Measurements from ENCODE around the gene MELTF.
"Not testable (repeated sequence)": the region's sequence is repeated elsewhere in the genome, so short reads cannot be mapped to it uniquely, and the experiment has no call there.

MELTF gene

GRCh38 chr3:197029511-197030167 is at the start of gene MELTF:
MELTF (minus strand) TSS chr3:197029817; CDS start chr3:197029702, 115 bp downstream.
- no peaks in the 10 kb centered on the region for H3K9me3 ChIP-seq (ENCODE audit: control insufficient read depth, insufficient read depth, low read length)
- WGBS (ENCODE audit: insufficient coverage, insufficient read length): no CpG with 5 or more reads among the region's 60 CpGs
- 0 out of 2 replicates have a peak, but pooled peaks cover 1% of the 10 kb centered on the region for H3K4me1 ChIP-seq (ENCODE audit: control insufficient read depth, insufficient read depth, low read length)
- no peaks in the 10 kb centered on the region; the same call in 1 of the 2 replicates for H3K27me3 ChIP-seq (ENCODE audit: control insufficient read depth, insufficient read depth, low read length)
- peak within 1 kb of the TSS; percentile 43; the same call in 1 of the 2 replicates for H3K4me3 ChIP-seq (ENCODE audit: low read length)
- H3K36me3 ChIP-seq (ENCODE audit: control insufficient read depth, insufficient read depth, low read length): no peaks in the 10 kb centered on the region
- no peak for DNase-seq (ENCODE audit: low read depth, low spot score)
- no peak within 1 kb of the TSS for H3K27ac ChIP-seq (ENCODE audit: low read length)

DNA sequence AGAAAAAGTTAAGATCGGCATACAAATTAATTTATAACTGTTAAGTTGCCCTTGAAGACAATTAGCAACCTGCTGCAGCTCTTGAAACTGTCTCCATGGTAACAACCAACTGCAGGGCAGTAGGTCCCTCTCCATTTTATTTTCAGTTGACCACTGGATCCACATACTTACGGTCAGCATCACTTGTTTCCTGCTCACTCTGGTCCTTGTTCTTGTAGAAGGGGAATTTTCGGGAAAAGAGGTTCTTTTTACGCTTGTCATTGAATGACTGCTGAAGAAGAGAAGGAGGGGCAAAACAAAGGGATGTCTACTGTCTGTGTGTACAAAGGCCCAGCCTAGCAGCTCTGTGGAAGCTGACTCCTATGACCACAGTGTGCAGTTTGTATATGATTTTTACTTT is 46.8 kb upstream of the MELTF start:
- H3K36me3 ChIP-seq (ENCODE audit: control insufficient read depth, insufficient read depth, low read length): no peaks in the 10 kb centered on the region
- H3K4me3 ChIP-seq (ENCODE audit: low read length): no peak overlapping the region
- DNase-seq (ENCODE audit: low read depth, low spot score): no peak
- no peaks in the 10 kb centered on the region for H3K27me3 ChIP-seq (ENCODE audit: control insufficient read depth, insufficient read depth, low read length)
- no peak overlapping the region for H3K27ac ChIP-seq (ENCODE audit: low read length)
- no CpG with 5 or more reads among the region's 4 CpGs for WGBS (ENCODE audit: insufficient coverage, insufficient read length)
- H3K9me3 ChIP-seq (ENCODE audit: control insufficient read depth, insufficient read depth, low read length): no peaks in the 10 kb centered on the region
- no peaks in the 10 kb centered on the region for H3K4me1 ChIP-seq (ENCODE audit: control insufficient read depth, insufficient read depth, low read length)

- no CpG with 5 or more reads among the region's 1 CpG for WGBS (ENCODE audit: insufficient coverage, insufficient read length)
- Histone ChIP-seq H3K36me3 (ENCODE audit: control insufficient read depth, insufficient read depth, low read length) (no peaks in the 10 kb centered on the region), H3K27me3 (ENCODE audit: control insufficient read depth, insufficient read depth, low read length) (no peaks in the 10 kb centered on the region)
Measured at GRCh38 chr3:197068077-197068476, 38.5 kb upstream of the MELTF start.

GRCh38 chr3:197064771-197065170 is 35.2 kb upstream of the MELTF start:
- Histone ChIP-seq H3K36me3 (ENCODE audit: control insufficient read depth, insufficient read depth, low read length) (no peaks in the 10 kb centered on the region), H3K4me3 (ENCODE audit: low read length) (no peak overlapping the region), H3K9me3 (ENCODE audit: control insufficient read depth, insufficient read depth, low read length) (no peaks in the 10 kb centered on the region), H3K27ac (ENCODE audit: low read length) (no peak overlapping the region), H3K27me3 (ENCODE audit: control insufficient read depth, insufficient read depth, low read length) (no peaks in the 10 kb centered on the region), H3K4me1 (ENCODE audit: control insufficient read depth, insufficient read depth, low read length) (no peaks in the 10 kb centered on the region)
- no peak for DNase-seq (ENCODE audit: low read depth, low spot score)
- WGBS (ENCODE audit: insufficient coverage, insufficient read length): no CpG with 5 or more reads among the region's 1 CpG

More at GRCh38 chr3:197068077-197068476, 38.5 kb upstream of the MELTF start:
- no peaks in the 10 kb centered on the region for H3K9me3 ChIP-seq (ENCODE audit: control insufficient read depth, insufficient read depth, low read length)
- no peak overlapping the region for H3K27ac ChIP-seq (ENCODE audit: low read length)
- no peak overlapping the region for H3K4me3 ChIP-seq (ENCODE audit: low read length)
- no peaks in the 10 kb centered on the region for H3K4me1 ChIP-seq (ENCODE audit: control insufficient read depth, insufficient read depth, low read length)
- no peak for DNase-seq (ENCODE audit: low read depth, low spot score)

GRCh38 chr3:197062446-197062845 is 32.8 kb upstream of the MELTF start:
- no CpG with 5 or more reads among the region's 4 CpGs for WGBS (ENCODE audit: insufficient coverage, insufficient read length)
- Histone ChIP-seq H3K4me1 (ENCODE audit: control insufficient read depth, insufficient read depth, low read length) (no peaks in the 10 kb centered on the region), H3K4me3 (ENCODE audit: low read length) (no peak overlapping the region), H3K9me3 (ENCODE audit: control insufficient read depth, insufficient read depth, low read length) (no peaks in the 10 kb centered on the region), H3K27ac (ENCODE audit: low read length) (no peak overlapping the region), H3K27me3 (ENCODE audit: control insufficient read depth, insufficient read depth, low read length) (no peaks in the 10 kb centered on the region), H3K36me3 (ENCODE audit: control insufficient read depth, insufficient read depth, low read length) (no peaks in the 10 kb centered on the region)
- DNase-seq (ENCODE audit: low read depth, low spot score): no peak

DNA sequence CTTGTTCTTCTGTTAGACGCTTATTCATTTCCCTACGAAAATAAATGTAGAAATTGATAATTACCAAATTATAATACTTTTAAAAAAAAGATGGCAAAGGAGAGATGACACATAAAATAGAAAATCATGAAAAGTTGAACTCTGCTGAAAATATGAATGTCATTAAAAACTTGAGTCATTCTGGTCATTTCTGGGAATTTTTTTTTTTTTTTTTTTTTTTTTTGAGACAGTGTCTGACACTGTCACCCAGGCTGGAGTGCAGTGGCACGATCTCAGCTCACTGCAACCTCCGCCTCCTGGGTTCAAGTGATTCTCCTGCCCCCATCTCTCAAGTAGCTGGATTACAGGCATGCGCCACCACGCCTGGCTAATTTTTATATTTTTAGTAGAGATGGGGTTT is 22.0 kb upstream of the MELTF start:
- H3K4me1 ChIP-seq (ENCODE audit: control insufficient read depth, insufficient read depth, low read length); H3K4me3 ChIP-seq (ENCODE audit: low read length); H3K9me3 ChIP-seq (ENCODE audit: control insufficient read depth, insufficient read depth, low read length); H3K27ac ChIP-seq (ENCODE audit: low read length); DNase-seq (ENCODE audit: low read depth, low spot score); H3K36me3 ChIP-seq (ENCODE audit: control insufficient read depth, insufficient read depth, low read length); H3K27me3 ChIP-seq (ENCODE audit: control insufficient read depth, insufficient read depth, low read length): not testable (repeated sequence)
- WGBS (ENCODE audit: insufficient coverage, insufficient read length): no CpG with 5 or more reads among the region's 6 CpGs

GRCh38 chr3:197050511-197050910 is 20.9 kb upstream of the MELTF start:
- Histone ChIP-seq H3K4me1 (ENCODE audit: control insufficient read depth, insufficient read depth, low read length) (no peaks in the 10 kb centered on the region), H3K36me3 (ENCODE audit: control insufficient read depth, insufficient read depth, low read length) (no peaks in the 10 kb centered on the region; the same call in 1 of the 2 replicates), H3K9me3 (ENCODE audit: control insufficient read depth, insufficient read depth, low read length) (no peaks in the 10 kb centered on the region), H3K27me3 (ENCODE audit: control insufficient read depth, insufficient read depth, low read length) (no peaks in the 10 kb centered on the region), H3K27ac (ENCODE audit: low read length) (no peak overlapping the region), H3K4me3 (ENCODE audit: low read length) (no peak overlapping the region)
- no peak for DNase-seq (ENCODE audit: low read depth, low spot score)
- WGBS (ENCODE audit: insufficient coverage, insufficient read length): no CpG with 5 or more reads among the region's 2 CpGs

- Histone ChIP-seq H3K27ac (ENCODE audit: low read length) (no peak overlapping the region), H3K4me3 (ENCODE audit: low read length) (no peak overlapping the region), H3K4me1 (ENCODE audit: control insufficient read depth, insufficient read depth, low read length) (no peaks in the 10 kb centered on the region), H3K36me3 (ENCODE audit: control insufficient read depth, insufficient read depth, low read length) (no peaks in the 10 kb centered on the region), H3K27me3 (ENCODE audit: control insufficient read depth, insufficient read depth, low read length) (no peaks in the 10 kb centered on the region), H3K9me3 (ENCODE audit: control insufficient read depth, insufficient read depth, low read length) (no peaks in the 10 kb centered on the region)
- DNase-seq (ENCODE audit: low read depth, low spot score): no peak
- whole genome bisulfite sequencing (ENCODE audit: insufficient coverage, insufficient read length): no CpG with 5 or more reads among the region's 4 CpGs
Measured at GRCh38 chr3:197042539-197042938, 12.9 kb upstream of the MELTF start.

- DNase-seq (ENCODE audit: low read depth, low spot score): no peak
- no peaks in the 10 kb centered on the region for H3K9me3 ChIP-seq (ENCODE audit: control insufficient read depth, insufficient read depth, low read length)
- no CpG with 5 or more reads among the region's 6 CpGs for WGBS (ENCODE audit: insufficient coverage, insufficient read length)
- H3K27ac ChIP-seq (ENCODE audit: low read length): no peak overlapping the region
- H3K4me1 ChIP-seq (ENCODE audit: control insufficient read depth, insufficient read depth, low read length): no peaks in the 10 kb centered on the region
- no peaks in the 10 kb centered on the region for H3K36me3 ChIP-seq (ENCODE audit: control insufficient read depth, insufficient read depth, low read length)
- H3K4me3 ChIP-seq (ENCODE audit: low read length): no peak overlapping the region
- H3K27me3 ChIP-seq (ENCODE audit: control insufficient read depth, insufficient read depth, low read length): no peaks in the 10 kb centered on the region
Measured at GRCh38 chr3:197041875-197042488, 12.4 kb upstream of the MELTF start.

- Histone ChIP-seq H3K27me3 (ENCODE audit: control insufficient read depth, insufficient read depth, low read length) (no peaks in the 10 kb centered on the region), H3K4me1 (ENCODE audit: control insufficient read depth, insufficient read depth, low read length) (0 out of 2 replicates have a peak, but pooled peaks cover 1% of the 10 kb centered on the region), H3K36me3 (ENCODE audit: control insufficient read depth, insufficient read depth, low read length) (no peaks in the 10 kb centered on the region), H3K9me3 (ENCODE audit: control insufficient read depth, insufficient read depth, low read length) (no peaks in the 10 kb centered on the region), H3K27ac (ENCODE audit: low read length) (no peak overlapping the region), H3K4me3 (ENCODE audit: low read length) (no peak overlapping the region)
- DNase-seq (ENCODE audit: low read depth, low spot score): no peak
- no CpG with 5 or more reads among the region's 4 CpGs for WGBS (ENCODE audit: insufficient coverage, insufficient read length)
Measured at GRCh38 chr3:197040658-197041057, 11.0 kb upstream of the MELTF start.
